ENCODE data around the gene STAU1. TPM values are rescaled to one million over a fixed set of nuclear protein-coding genes. Genes with fewer than 3 reads are reported as not detected.
"Not testable (repeated sequence)": the region's sequence is repeated elsewhere in the genome, so short reads cannot be mapped to it uniquely, and the experiment has no call there.

STAU1 gene, protein sequence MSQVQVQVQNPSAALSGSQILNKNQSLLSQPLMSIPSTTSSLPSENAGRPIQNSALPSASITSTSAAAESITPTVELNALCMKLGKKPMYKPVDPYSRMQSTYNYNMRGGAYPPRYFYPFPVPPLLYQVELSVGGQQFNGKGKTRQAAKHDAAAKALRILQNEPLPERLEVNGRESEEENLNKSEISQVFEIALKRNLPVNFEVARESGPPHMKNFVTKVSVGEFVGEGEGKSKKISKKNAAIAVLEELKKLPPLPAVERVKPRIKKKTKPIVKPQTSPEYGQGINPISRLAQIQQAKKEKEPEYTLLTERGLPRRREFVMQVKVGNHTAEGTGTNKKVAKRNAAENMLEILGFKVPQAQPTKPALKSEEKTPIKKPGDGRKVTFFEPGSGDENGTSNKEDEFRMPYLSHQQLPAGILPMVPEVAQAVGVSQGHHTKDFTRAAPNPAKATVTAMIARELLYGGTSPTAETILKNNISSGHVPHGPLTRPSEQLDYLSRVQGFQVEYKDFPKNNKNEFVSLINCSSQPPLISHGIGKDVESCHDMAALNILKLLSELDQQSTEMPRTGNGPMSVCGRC
- 61.4 and 67.2 TPM in 2 replicates for total RNA-seq (2014; rRNA removed; shearing (Covaris generic))
- 32.3 and 40.3 TPM in 2 replicates for polyA plus RNA-seq (2014; cell fraction: nucleus; rRNA removed)

DNA sequence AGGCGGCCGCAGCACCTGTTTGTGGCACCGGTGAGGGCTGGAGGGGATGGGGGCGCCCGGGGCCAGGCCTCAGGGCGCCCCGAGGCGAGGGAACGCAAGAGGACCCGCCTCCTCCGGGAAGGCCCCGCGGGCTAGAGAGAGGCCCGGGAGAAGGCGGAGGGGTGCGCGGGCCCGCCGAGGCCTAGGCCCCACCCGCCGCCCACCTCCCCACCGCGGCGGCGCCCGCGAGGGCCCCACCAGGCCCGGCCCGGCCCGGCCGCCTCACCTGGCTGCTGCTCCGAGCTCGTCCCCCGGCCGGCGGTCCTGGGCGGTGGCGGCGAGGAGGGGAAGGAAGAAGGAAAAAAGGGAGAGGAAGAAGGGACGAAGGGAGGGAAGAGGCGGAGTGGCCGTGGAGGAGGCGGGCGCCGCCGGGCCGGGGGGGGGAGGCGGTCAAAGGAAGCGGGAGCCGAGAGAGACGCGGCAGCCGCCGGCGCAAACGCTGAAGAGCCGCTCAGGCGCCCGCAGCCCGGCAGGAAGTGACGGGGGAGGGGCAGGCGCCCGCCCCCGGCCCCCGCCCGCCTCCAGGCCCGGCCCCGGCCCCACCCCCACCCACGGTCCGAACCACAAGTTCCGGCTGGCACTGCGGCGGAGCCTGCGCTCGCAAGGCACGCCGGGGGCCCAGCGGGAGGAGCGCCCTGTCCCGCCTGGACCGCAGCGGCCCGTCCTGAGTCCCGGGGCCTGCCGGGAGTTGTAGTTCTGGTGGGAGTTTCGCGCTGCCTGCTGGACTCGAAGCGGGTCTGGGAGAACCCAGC lies at the start of gene STAU1:
Gene STAU1, minus strand, starts transcription at position 484 of the 791 bp plus-strand sequence. CDS start 22,133 bp downstream, outside the sequence.
- peak; percentile 94 for DNase-seq (ENCODE audit: extremely low read depth, low read depth)

- no peak for DNase-seq (ENCODE audit: extremely low read depth, low read depth)
These were observed 49.4 kb upstream of the STAU1 start for GRCh38 chr20:49237531-49237930.

GRCh38 chr20:49236301-49236700 lies 48.2 kb upstream of the STAU1 start:
- DNase-seq (ENCODE audit: extremely low read depth, low read depth), result no peak

DNA sequence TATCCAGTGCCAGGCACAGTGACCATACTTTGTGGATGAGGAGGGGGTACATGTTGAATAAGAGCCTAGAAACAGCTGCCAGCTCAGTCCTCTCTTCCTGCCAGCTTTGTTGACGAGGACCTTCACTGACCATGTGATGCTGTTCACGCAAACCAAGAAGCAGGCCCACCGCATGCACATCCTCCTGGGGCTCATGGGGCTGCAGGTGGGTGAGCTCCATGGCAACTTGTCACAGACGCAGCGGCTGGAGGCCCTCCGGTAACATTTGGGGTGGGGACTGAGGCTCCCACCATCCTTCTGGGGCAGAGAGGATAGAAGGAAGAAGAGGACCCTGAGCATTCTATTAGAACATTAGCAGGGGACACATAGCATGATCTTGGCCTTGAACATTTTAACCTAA lies 46.7 kb upstream of the STAU1 start:
- DNase-seq (ENCODE audit: extremely low read depth, low read depth), result no peak

DNA sequence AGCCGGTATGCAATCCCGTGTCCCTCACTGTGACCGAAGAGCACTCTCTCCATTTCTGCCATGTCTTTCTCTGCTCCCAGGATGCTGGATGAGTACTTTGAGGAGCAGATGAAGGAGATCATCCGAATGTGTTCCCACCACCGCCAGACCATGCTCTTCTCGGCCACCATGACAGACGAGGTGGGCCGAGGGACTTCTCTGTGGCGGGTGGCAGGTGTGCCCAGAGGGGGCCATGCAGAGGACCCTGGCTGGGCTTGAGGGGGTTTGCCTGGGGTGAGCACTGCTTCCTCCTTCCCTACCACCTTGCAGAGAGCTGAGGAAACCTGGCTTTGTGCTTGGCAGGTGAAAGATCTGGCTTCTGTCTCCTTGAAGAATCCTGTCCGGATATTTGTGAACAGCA lies 45.1 kb upstream of the STAU1 start:
- no peak for DNase-seq (ENCODE audit: extremely low read depth, low read depth)

GRCh38 chr20:49231471-49231870 lies 43.3 kb upstream of the STAU1 start:
- DNase-seq (ENCODE audit: extremely low read depth, low read depth), result no peak

DNA sequence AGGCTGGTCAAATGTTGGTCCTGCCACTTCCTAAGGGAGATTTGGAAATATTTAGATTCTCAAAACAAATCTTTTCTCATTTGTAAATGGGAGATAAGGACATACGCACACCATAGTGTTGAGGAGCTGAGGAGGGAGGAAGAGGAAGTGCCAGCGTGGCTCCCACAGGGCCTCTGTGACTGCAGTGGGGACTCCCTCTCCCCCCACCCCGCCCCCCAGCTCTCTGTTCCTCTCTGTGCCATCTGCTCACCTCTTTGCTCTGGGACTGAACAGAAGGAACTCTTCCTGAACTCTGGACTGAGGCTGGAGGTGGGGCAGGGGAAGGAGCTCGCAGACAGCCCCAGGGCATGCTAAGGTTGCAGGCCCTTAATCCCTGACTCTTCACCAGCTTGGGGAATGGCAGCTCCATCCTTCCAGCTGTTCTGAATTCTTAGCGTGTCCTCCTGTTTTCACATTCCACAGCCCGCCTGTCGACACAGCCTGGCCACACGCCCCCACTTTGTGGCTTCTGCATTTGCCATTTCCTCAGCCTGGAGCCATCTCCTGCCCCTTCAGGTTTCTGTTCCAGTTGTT lies 42.5 kb upstream of the STAU1 start:
- DNase-seq (ENCODE audit: extremely low read depth, low read depth), result no peak

DNA sequence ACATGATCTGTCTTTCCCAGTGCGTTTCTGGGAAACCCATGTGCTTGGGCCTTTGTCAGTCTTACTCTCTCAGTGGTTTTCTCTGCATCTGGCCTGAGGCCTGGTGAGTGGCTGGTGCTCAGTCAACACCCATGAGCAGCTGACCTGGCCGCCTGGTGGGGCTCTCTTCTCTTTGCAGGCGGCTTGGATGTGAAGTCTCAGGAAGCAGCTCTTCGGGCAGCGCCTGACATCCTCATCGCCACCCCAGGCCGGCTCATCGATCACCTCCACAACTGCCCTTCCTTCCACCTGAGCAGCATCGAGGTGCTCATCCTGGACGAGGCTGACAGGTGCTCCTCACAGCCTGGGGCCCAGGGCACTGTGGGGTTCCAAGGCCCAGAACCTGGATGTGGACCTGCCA lies 41.9 kb upstream of the STAU1 start:
- DNase-seq (ENCODE audit: extremely low read depth, low read depth), result no peak

DNA sequence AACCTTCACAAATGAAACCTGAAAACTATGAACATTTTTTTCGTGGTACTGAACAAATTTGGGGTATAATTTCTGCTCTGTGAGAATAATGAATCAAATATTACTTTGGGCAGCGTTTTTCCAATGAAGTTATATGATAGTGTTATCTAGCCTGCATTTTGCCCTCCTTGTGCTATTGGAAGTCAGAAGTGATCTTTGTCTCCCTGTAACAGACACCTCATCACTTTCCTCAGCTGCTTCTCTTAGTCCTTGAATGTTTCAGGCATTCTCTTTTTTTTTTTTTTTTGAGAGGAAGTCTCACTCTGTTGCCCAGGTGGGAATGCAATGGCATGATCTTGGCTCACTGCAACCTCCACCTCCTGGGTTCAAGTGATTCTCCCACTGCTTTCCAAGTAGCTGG lies 41.2 kb upstream of the STAU1 start:
- DNase-seq (ENCODE audit: extremely low read depth, low read depth), result no peak

DNA sequence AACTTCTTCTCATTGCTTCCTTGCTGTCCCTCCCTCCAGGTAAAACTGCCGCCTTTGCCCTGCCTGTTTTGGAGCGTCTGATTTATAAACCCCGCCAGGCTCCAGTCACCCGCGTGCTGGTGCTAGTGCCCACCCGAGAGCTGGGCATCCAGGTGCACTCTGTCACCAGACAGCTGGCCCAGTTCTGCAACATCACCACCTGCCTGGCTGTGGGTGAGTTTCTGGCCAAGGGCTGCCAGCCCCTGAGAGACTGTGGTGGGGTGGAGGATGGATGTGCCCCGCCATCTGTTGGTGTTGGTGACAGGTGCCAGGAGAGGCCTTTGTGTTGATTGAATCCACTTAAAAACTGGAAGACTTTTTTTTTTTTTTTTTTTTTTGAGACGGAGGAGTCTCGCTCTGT lies 40.5 kb upstream of the STAU1 start:
- DNase-seq (ENCODE audit: extremely low read depth, low read depth), result no peak

GRCh38 chr20:49225896-49226295 lies 37.8 kb upstream of the STAU1 start:
- no peak for DNase-seq (ENCODE audit: extremely low read depth, low read depth)

DNA sequence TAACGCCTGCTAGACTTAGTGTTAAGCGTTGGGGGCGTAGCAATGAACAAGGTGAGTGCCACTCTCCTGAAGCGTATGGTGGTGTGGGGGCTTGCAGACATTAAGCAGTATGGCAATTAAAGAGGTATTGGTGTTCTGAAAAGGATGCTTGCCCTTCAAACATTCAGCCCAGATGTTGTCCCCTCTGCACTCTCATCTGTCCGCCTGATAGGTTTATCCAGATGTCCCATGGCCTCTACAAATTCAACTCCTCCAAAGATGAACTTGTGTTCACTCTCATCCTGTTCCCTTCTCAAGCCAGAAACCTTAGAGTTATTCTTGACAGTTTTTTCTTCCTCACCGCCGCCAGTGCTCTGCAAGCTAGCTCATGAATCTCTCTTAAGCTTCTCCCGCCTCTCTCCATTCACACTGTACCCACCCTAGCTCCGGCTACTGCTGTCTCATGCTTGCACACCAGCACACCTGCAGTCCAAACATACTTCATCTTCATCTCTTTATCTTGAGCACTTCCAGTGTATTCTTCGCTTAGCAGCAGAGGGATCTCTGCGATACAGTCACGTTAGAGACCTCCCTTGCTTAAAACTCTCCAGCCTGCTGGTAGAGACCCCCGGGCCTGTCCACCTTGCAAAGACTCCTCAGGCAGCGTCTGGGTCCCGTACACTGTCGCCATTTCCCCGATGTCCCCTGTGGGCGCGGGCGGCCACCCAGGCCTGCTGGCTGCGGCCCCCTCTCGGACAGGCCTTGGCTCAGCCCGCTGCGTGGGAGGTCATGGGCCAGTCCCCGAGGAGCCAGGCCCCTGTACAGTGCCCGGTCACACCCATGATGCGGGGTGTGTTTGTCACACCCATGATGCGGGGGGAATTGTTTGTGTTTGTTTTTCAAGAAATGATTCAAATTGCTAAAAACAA lies 32.0 kb upstream of the STAU1 start:
- DNase-seq (ENCODE audit: extremely low read depth, low read depth), result no peak

- DNase-seq (ENCODE audit: extremely low read depth, low read depth), result peak; percentile 99
These were observed 31.2 kb upstream of the STAU1 start, which contains the start of gene DDX27 for GRCh38 chr20:49219091-49219923. TSS of gene DDX27 (plus strand) at chr20:49219416. CDS start at chr20:49219449, 33 bp downstream.

DNA sequence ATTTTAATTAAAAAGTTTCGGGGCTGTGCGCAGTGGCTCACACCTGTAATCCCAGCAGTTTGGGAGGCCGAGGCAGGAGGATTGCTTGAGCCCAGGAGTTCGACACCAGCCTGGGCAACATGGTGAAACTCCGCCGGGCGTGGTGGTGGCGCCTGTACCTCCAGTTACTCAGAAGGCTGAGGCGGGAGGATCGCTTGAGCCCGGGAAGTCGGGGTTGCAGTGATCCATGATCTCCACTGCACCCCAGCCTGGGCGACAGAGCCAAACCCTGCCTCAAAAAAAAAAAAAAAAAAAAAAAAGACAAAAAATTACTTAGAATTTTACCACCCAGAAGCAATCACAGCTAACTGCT lies 30.6 kb upstream of the STAU1 start:
- not testable (repeated sequence) for DNase-seq (ENCODE audit: extremely low read depth, low read depth)

DNA sequence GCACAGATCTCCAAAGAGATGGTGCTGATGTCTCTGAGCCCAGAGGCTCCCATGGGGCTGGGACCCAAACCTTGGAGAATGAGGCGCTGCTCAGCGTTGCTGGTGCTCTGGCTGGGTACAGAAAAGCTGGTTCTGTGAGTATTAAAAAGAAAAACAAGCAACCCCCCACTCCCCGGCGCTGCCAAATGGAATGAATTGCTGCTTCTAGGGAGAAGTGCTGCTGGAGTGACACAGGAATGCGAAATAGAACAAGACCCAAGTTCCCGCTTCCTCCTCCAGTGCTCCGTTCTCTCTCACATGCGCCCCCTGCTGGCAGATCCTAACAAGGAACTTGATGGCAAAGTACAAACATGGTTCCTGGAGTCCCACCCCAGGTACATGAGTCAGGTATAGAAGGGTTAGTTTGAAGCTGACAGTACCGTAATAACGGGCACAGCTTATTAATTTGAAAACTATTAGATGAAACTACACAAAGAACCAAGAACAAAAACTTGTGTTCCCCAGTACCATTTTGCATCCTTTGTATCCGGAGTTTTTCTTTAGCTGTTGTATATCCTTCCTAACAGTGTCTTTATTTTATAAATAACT lies 29.0 kb upstream of the STAU1 start:
- DNase-seq (ENCODE audit: extremely low read depth, low read depth), result peak; percentile 88

DNA sequence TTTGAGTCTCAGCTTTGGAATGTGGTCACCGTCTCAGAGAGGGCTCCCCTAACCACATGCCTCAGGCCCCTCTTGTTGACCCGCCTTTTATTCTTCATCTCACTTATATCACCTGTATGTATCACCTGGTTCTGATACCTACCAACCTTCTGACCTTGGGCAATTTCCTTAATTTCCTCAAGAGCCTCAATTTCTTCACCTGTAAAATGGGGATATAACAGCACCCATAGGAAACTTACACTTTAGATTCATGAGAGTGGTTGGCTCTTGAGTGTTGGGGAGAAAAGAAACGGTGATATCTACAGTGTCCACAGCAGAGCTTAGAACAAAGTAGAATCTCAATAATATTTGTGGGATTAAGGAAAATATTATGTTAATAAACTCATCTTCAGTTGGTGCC lies 27.1 kb upstream of the STAU1 start:
- no peak for DNase-seq (ENCODE audit: extremely low read depth, low read depth)

DNA sequence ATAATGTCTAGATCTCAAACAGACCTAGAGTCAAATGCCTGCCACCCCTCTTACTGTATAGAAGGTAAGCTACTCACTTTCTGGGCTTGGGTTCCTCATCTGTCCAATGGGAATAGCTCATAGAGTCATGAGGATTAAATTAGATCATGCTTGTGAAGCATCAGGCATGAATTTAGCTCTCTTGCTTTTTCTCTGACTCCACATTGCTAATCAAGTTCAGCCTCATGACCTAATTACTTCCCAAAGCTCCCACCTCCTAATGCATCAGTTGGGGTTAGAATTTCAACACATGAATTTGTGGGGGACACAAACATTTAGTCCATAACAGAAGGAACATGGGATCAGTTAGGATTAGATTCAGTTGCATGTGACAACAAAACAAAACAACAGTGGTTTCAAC lies 26.4 kb upstream of the STAU1 start:
- no peak for DNase-seq (ENCODE audit: extremely low read depth, low read depth)

DNA sequence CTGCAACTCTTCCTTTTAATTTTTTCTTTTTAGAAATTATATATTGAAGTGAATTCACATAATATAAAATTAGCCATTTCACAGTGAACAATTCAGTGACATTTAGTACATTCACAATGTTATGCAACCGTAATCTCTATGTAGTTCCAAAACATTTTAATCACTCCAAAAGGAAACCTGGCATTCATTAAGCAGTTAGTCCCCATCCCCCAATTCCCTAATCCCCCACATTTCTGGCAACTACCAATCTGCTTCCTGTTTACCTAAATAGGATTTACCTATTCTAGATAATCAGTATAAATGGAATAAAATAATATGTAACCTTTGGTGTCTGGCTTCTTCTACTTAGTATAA lies 22.6 kb upstream of the STAU1 start:
- no peak for DNase-seq (ENCODE audit: extremely low read depth, low read depth)
